Neural crest cell (in vitro differentiated cells): ENCODE measurements around the gene ATG10. TPM values are rescaled to one million over a fixed set of nuclear protein-coding genes. Genes with fewer than 3 reads are reported as not detected.

Experiments
- DNase-seq: peaks from one replicate; pipeline ENCODE4 v3.0.0; 2021; ENCODE audit warnings: low read depth, mixed read lengths, low spot score
- H3K27ac Mint-ChIP-seq: one replicate; pipeline ENCODE4 v1.8.0; 2021; ENCODE audit warnings: mild to moderate bottlenecking, mixed read lengths; ENCODE audit not compliant: unreplicated experiment
- H3K27me3 Mint-ChIP-seq: 2 replicates; pipeline ENCODE4 v1.8.0; 2021; ENCODE audit warnings: low read depth, mild to moderate bottlenecking, mixed read lengths
- H3K36me3 Mint-ChIP-seq: 2 replicates; pipeline ENCODE4 v1.8.0; 2021; ENCODE audit warnings: low read depth, mild to moderate bottlenecking, mixed read lengths
- H3K4me1 Mint-ChIP-seq: 2 replicates; pipeline ENCODE4 v1.8.0; 2021; ENCODE audit warnings: mixed read lengths
- H3K4me3 Mint-ChIP-seq: one replicate; pipeline ENCODE4 v1.8.0; 2021; ENCODE audit warnings: mild to moderate bottlenecking, mixed read lengths
- H3K9me3 Mint-ChIP-seq: 2 replicates; pipeline ENCODE4 v1.8.0; 2021; ENCODE audit warnings: mixed read lengths
- total RNA-seq: library from RNA; stranded (reverse); gene quantifications from 2 replicates; pipeline ENCODE4 v1.2.1, GENCODE V29; 2021
- TF ChIP-seq, protein P1 (sequence below): fragments of 200-600 bp; sonication (generic); conservative IDR thresholded peaks from 2 replicates; pipeline ENCODE4 v1.5.0; 2021; ENCODE audit warnings: antibody characterized with exemption, mild to moderate bottlenecking

The ATG10 gene
- total RNA-seq, 1 donor from 2014 or later = 5.9 TPM

DNA sequence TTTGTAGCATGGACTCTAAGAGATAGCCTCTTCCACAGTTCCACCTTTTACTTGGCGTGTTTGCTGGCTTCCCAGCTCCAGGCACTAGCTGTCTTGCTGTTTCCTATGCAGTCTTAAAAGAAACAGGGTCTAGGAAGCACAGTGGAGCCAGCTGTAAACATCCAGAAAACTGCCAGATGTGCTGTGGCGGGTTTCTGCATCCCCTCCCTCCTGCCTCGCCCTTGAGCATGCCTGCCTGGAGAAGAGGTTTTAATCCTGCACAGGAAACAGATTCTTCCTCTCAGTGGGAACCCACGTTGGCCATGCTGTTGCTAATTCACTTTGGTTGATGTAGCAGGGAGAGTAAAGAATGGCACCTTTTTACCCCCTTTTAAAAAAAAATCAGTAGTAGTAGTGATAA, 185.1 kb downstream of the ATG10 start:
- Mint-ChIP-seq H3K4me1 (no peaks in the 10 kb centered on the region), H3K27me3 (no peaks in the 10 kb centered on the region), H3K36me3 (no peaks in the 10 kb centered on the region), H3K9me3 (no peaks in the 10 kb centered on the region), H3K27ac (no peak overlapping the region), H3K4me3 (no peak overlapping the region)
- TF ChIP-seq, protein P1, sequence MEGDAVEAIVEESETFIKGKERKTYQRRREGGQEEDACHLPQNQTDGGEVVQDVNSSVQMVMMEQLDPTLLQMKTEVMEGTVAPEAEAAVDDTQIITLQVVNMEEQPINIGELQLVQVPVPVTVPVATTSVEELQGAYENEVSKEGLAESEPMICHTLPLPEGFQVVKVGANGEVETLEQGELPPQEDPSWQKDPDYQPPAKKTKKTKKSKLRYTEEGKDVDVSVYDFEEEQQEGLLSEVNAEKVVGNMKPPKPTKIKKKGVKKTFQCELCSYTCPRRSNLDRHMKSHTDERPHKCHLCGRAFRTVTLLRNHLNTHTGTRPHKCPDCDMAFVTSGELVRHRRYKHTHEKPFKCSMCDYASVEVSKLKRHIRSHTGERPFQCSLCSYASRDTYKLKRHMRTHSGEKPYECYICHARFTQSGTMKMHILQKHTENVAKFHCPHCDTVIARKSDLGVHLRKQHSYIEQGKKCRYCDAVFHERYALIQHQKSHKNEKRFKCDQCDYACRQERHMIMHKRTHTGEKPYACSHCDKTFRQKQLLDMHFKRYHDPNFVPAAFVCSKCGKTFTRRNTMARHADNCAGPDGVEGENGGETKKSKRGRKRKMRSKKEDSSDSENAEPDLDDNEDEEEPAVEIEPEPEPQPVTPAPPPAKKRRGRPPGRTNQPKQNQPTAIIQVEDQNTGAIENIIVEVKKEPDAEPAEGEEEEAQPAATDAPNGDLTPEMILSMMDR = no peak
- no peak for DNase-seq

DNA sequence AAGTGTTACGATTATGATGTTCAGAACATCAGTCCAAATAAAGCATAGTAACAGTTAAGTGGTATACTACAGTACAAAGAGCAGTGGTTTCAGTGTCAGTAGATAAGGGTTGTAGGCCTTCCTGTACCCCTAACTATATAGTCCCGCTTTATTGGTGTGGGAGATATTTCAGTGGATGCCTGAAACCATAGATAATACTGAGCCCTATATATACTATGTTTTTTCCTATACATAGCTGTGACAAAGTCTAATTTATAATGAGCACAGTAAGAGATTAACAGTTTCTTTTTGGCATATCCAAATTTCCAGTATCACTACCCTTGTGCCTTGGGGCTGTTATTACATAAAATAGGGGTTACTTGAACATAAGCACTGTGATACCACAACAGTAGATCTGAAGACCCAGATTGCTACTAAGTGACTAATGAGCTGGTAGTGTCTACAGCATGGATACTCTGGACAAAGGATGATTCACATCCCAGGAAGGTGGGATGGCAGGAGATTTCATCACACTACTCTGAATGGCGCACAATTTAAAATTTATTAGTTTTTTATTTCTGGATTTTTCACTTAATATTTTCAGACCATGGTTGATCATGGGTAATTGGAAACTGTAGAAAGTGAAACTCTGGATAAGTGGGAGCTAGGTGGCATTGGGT, 187.1 kb downstream of the ATG10 start:
- Mint-ChIP-seq H3K27ac (no peak overlapping the region), H3K27me3 (no peaks in the 10 kb centered on the region), H3K36me3 (no peaks in the 10 kb centered on the region), H3K4me1 (no peaks in the 10 kb centered on the region), H3K4me3 (no peak overlapping the region), H3K9me3 (no peaks in the 10 kb centered on the region)
- TF ChIP-seq, protein P1 = no peak
- no peak for DNase-seq

DNA sequence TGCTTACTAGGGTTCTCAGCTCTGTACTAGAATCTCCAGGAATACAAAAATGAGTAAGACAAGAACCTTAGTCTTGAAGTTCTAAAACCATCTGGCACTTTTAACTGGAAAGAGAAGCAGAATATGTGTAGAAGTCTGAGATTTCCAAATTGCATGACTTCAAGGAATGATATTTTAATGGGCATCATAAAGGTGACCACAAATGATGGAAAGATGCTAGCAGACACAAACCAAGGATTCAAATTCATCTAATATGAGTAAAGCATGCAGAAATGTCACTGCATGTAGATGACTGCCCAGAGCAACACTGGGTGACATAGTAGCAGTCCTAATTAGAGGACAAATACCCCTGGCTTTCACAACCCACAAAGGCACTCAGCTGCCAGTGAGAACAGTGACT, 189.1 kb downstream of the ATG10 start:
- H3K36me3 Mint-ChIP-seq = no peaks in the 10 kb centered on the region
- no peaks in the 10 kb centered on the region for H3K9me3 Mint-ChIP-seq
- DNase-seq = no peak
- no peak overlapping the region for H3K27ac Mint-ChIP-seq
- H3K27me3 Mint-ChIP-seq = no peaks in the 10 kb centered on the region
- H3K4me3 Mint-ChIP-seq = no peak overlapping the region
- H3K4me1 Mint-ChIP-seq = peaks cover 11% of the 10 kb centered on the region
- TF ChIP-seq, protein P1 = no peak

DNA sequence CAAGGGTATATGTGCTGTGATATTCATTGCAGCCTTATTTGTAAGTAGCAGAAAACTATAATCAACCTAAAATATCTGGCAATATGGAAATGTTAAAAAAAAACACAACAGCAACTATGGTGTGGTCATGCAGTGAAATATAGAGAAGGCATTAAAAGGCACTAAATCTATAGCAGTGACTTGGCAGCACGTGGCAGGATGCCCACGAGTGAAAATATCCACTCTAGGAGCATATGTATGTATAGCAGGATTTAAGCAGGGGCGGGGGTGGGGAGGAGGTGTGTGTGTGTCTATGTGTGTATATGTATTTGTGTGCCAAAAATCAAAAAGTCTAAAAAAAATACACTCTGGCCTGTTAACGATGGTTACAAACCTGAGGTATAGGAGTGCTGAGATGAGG, 190.8 kb downstream of the ATG10 start:
- H3K27ac Mint-ChIP-seq = no peak overlapping the region
- H3K27me3 Mint-ChIP-seq = no peaks in the 10 kb centered on the region
- no peaks in the 10 kb centered on the region for H3K9me3 Mint-ChIP-seq
- no peak for DNase-seq
- H3K4me1 Mint-ChIP-seq = peaks cover 19% of the 10 kb centered on the region
- H3K36me3 Mint-ChIP-seq = no peaks in the 10 kb centered on the region
- no peak overlapping the region for H3K4me3 Mint-ChIP-seq
- TF ChIP-seq, protein P1 = no peak

DNA sequence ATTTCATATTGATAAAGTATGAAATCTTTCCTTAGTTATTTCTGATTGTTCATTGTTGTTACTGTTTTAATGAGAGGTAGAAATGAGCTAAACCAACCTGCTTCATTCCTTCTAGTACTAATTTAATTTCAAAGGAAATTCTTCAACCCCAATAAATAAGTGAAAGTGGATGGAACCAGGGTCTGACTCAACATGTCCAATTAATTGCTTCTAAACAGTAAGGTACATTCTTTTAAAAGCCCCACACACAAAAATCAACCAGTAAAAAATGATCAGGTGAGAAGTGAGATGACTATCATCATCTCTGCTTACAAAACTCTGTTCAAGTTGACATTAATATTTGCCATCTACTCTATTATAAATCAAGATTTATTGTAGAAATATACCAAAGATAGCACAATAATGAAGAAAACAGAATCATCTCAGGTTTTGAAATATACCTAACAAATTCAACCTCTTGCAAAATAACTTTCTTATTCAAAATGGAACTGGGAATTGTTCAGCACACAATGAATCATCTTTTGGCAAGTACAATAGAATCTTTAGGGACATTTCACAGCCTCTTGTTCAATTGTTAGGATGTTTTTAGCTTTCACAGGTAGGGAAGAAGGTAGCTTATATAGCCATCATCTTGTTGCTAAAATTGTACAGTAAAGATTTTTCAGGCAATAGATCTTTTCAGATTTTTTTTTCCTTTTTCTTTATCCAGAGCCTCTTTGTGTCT, 191.8 kb downstream of the ATG10 start:
- Mint-ChIP-seq H3K27me3 (no peaks in the 10 kb centered on the region), H3K36me3 (no peaks in the 10 kb centered on the region), H3K9me3 (no peaks in the 10 kb centered on the region), H3K4me1 (peaks cover 19% of the 10 kb centered on the region), H3K27ac (no peak overlapping the region), H3K4me3 (no peak overlapping the region)
- TF ChIP-seq, protein P1 = no peak
- DNase-seq = no peak
